Caco-2 (cell line): ENCODE measurements around the gene OTOA. TPM values are rescaled to one million over a fixed set of nuclear protein-coding genes. Genes with fewer than 3 reads are reported as not detected.

Experiments used
- BruUV-seq: library from RNA; stranded (reverse); fragments of 400-500 nt; replicated peaks from 2 replicates; lab custom pipeline; 2021; lab: Mats Ljungman, UMichigan
- CTCF ChIA-PET: fragments of 300-600 bp; sonication (Branson Sonifier 250); formaldehyde crosslinking; loops from one replicate; lab custom pipeline; 2022; ENCODE audit warnings: antibody characterized with exemption; lab: Charles Lee
- POLR2A ChIA-PET: fragments of 300-600 bp; sonication (Branson Sonifier 250); formaldehyde crosslinking; loops from one replicate; lab custom pipeline; 2022; ENCODE audit warnings: antibody characterized with exemption; lab: Charles Lee
- DNase-seq, 2 experiments: peaks; one replicate each; pipeline versions ENCODE4 v3.0.0 to v3.0.0-alpha.2; 2020 to 2022
- H3K27me3 ChIP-seq: replicated peaks from 2 replicates; pipeline ENCODE4 v1.6.0; 2011; ENCODE audit warnings: low read length; ENCODE audit not compliant: control insufficient read depth, insufficient read depth
- H3K36me3 ChIP-seq: 2 replicates; pipeline ENCODE4 v1.5.1; 2011; ENCODE audit warnings: low read length; ENCODE audit not compliant: control insufficient read depth, insufficient read depth
- H3K4me1 ChIP-seq: fragments of 250-450 bp; sonication (Bioruptor Pico); 2 replicates; pipeline ENCODE4 v1.5.1; 2020; ENCODE audit warnings: mild to moderate bottlenecking
- H3K4me3 ChIP-seq: 2 replicates; pipeline ENCODE4 v1.5.1; 2011; ENCODE audit warnings: low read depth, mild to moderate bottlenecking, control low read depth, low read length
- H3K9me3 ChIP-seq: fragments of 250-450 bp; sonication (Bioruptor Pico); 2 replicates; pipeline ENCODE4 v1.5.1; 2020; ENCODE audit warnings: mild to moderate bottlenecking, moderate library complexity
- H3K27ac Mint-ChIP-seq: one replicate; pipeline ENCODE4 v1.8.0; 2022; ENCODE audit warnings: mixed read lengths; ENCODE audit not compliant: unreplicated experiment
- H3K27me3 Mint-ChIP-seq: one replicate; pipeline ENCODE4 v1.8.0; 2022; ENCODE audit warnings: mixed read lengths; ENCODE audit not compliant: insufficient read depth, unreplicated experiment
- H3K36me3 Mint-ChIP-seq: one replicate; pipeline ENCODE4 v1.8.0; 2022; ENCODE audit warnings: mild to moderate bottlenecking, mixed read lengths; ENCODE audit not compliant: insufficient read depth, unreplicated experiment
- H3K4me1 Mint-ChIP-seq: one replicate; pipeline ENCODE4 v1.8.0; 2022; ENCODE audit warnings: low read depth, mixed read lengths; ENCODE audit not compliant: unreplicated experiment
- H3K4me3 Mint-ChIP-seq: one replicate; pipeline ENCODE4 v1.8.0; 2022; ENCODE audit warnings: mild to moderate bottlenecking, moderate library complexity, mixed read lengths; ENCODE audit not compliant: unreplicated experiment
- H3K9me3 Mint-ChIP-seq: one replicate; pipeline ENCODE4 v1.8.0; 2022; ENCODE audit warnings: mixed read lengths; ENCODE audit not compliant: unreplicated experiment
- intact Hi-C: fragments of 100-400 bp; cut with micrococcal nuclease; formaldehyde crosslinking; loops from one replicate; pipeline ENCODE4 v1.10.0; 2022; ENCODE audit not compliant: unreplicated experiment
- total RNA-seq: library from RNA; stranded (reverse); gene quantifications from 2 replicates; pipeline ENCODE4 v1.2.3, GENCODE V29; 2022
- TF ChIP-seq, protein P1 (sequence below), 2 experiments: fragments of 200-600 bp in 1 of 2; IDR thresholded peaks; 1 replicate in 1 of 2; 2 replicates in 1 of 2; pipeline versions ENCODE4 v1.5.1 to v1.8.0; 2011 to 2022; ENCODE audit warnings: antibody characterized with exemption in 1 of 2, control low read depth in 1 of 2, inconsistent platforms in 1 of 2, low read depth in 1 of 2, low read length in 1 of 2, mild to moderate bottlenecking in 1 of 2, moderate library complexity in 1 of 2; ENCODE audit not compliant: insufficient read depth in 1 of 2, severe bottlenecking in 1 of 2, unreplicated experiment in 1 of 2

The OTOA gene
- total RNA-seq, 1 experiment from 2014 or later: not detected

DNA sequence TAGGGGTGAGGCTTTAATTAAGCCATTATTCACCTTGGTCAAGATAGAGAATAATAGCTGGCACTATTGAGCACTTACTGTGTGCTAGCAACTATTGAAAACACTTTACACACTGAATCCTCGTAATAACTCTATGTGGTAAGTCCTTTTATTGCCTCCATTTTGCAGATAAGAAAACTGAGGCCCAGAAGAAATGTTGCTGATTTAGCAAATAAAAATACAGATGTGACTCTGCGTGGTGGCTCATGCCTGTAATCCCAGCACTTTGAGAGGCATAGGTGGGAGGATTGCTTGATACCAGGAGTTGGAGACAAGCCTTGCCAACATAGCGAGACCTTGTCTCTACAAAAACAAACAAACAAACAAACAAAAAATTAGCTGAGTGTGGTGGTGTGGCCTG lies 19.4 kb downstream of the OTOA start:
- POLR2A ChIA-PET: no interaction called here
- no peaks in the 10 kb centered on the region for H3K36me3 ChIP-seq

DNA sequence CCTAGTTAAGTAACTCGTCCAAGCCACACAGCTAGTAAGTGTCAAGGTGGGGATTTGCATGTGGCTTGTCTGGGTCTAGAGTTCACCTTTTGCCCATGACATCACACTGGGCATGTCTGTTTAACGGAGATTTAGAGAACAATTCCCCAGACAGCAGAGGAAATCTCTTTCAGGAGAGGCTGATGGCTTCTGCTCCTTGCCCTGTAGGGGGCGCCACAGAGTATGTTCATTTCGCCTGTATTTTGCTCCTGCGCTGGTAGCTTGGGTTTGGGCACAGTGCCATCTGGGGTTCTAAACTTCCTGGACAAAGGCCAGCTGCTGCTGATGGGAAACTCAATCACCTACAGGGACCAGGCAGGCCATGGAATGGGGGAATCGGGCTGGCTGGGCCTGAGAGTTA lies 20.4 kb downstream of the OTOA start:
- no peak for DNase-seq
- H3K36me3 ChIP-seq: no peaks in the 10 kb centered on the region
- intact Hi-C loops: no loop called here

More for the DNA sequence above, 19.4 kb downstream of the OTOA start:
- intact Hi-C loops: no loop called here
- H3K27ac Mint-ChIP-seq: no peak overlapping the region
- DNase-seq: no peak
- no peaks in the 10 kb centered on the region for H3K4me1 ChIP-seq
- TF ChIP-seq, protein P1, sequence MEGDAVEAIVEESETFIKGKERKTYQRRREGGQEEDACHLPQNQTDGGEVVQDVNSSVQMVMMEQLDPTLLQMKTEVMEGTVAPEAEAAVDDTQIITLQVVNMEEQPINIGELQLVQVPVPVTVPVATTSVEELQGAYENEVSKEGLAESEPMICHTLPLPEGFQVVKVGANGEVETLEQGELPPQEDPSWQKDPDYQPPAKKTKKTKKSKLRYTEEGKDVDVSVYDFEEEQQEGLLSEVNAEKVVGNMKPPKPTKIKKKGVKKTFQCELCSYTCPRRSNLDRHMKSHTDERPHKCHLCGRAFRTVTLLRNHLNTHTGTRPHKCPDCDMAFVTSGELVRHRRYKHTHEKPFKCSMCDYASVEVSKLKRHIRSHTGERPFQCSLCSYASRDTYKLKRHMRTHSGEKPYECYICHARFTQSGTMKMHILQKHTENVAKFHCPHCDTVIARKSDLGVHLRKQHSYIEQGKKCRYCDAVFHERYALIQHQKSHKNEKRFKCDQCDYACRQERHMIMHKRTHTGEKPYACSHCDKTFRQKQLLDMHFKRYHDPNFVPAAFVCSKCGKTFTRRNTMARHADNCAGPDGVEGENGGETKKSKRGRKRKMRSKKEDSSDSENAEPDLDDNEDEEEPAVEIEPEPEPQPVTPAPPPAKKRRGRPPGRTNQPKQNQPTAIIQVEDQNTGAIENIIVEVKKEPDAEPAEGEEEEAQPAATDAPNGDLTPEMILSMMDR (IDR thresholded peaks at IDR 0.05; ENCODE audit: insufficient read depth in 1 of 2, low read depth in 1 of 2, low read length in 1 of 2, severe bottlenecking in 1 of 2, unreplicated experiment in 1 of 2): no peak
- H3K27me3 ChIP-seq: no peaks in the 10 kb centered on the region
- no TSS peak for BruUV-seq
- H3K4me1 Mint-ChIP-seq: no peaks in the 10 kb centered on the region
- H3K36me3 Mint-ChIP-seq: peaks cover 5% of the 10 kb centered on the region
- CTCF ChIA-PET: no interaction called here
- H3K4me3 Mint-ChIP-seq: no peak overlapping the region
- H3K4me3 ChIP-seq: no peak overlapping the region
- H3K9me3 Mint-ChIP-seq: no peaks in the 10 kb centered on the region
- no peaks in the 10 kb centered on the region for H3K9me3 ChIP-seq
- no peaks in the 10 kb centered on the region for H3K27me3 Mint-ChIP-seq

DNA sequence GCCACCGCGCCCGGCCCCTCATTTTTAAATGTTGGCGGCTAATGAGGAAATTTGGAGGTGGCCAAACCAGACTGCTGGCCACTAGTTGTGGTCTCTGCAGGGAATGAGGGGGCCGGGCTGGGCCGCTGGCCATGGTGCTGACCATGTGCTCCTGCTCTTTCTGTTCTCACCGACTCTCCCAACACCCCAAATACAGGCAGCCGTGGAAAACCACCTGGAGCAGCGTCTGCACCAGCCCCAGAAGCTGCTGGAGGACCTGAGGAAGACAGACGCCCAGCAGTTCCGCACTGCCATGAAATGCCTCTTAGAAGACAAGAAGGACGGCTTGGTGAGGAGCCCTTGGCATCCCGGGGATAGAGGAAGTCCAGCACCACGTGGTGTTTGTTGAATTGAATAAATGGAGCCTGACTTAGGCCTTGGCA lies 21.3 kb downstream of the OTOA start:
- ChIA-PET POLR2A (no interaction called here), CTCF (no interaction called here)
- H3K9me3 Mint-ChIP-seq: no peaks in the 10 kb centered on the region
- H3K36me3 Mint-ChIP-seq: peaks cover 5% of the 10 kb centered on the region
- H3K27ac Mint-ChIP-seq: no peak overlapping the region
- Histone ChIP-seq H3K36me3 (no peaks in the 10 kb centered on the region), H3K4me1 (no peaks in the 10 kb centered on the region), H3K27me3 (no peaks in the 10 kb centered on the region), H3K9me3 (no peaks in the 10 kb centered on the region), H3K4me3 (no peak overlapping the region)
- intact Hi-C loops: no loop called here
- TF ChIP-seq, protein P1 (IDR thresholded peaks at IDR 0.05; ENCODE audit: insufficient read depth in 1 of 2, low read depth in 1 of 2, low read length in 1 of 2, severe bottlenecking in 1 of 2, unreplicated experiment in 1 of 2): no peak
- DNase-seq: peak in 1 of 2 experiments; percentile 7
- H3K27me3 Mint-ChIP-seq: no peaks in the 10 kb centered on the region
- H3K4me1 Mint-ChIP-seq: no peaks in the 10 kb centered on the region
- no TSS peak for BruUV-seq
- no peak overlapping the region for H3K4me3 Mint-ChIP-seq

More for the DNA sequence above, 20.4 kb downstream of the OTOA start:
- ChIA-PET POLR2A (no interaction called here), CTCF (no interaction called here)
- Histone ChIP-seq H3K9me3 (no peaks in the 10 kb centered on the region), H3K4me1 (no peaks in the 10 kb centered on the region), H3K4me3 (no peak overlapping the region), H3K27me3 (no peaks in the 10 kb centered on the region)
- H3K27me3 Mint-ChIP-seq: no peaks in the 10 kb centered on the region
- TF ChIP-seq, protein P1 (IDR thresholded peaks at IDR 0.05; ENCODE audit: insufficient read depth in 1 of 2, low read depth in 1 of 2, low read length in 1 of 2, severe bottlenecking in 1 of 2, unreplicated experiment in 1 of 2): peak; percentile 17 to 48
- no TSS peak for BruUV-seq
- H3K27ac Mint-ChIP-seq: no peak overlapping the region
- peaks cover 5% of the 10 kb centered on the region for H3K36me3 Mint-ChIP-seq
- no peaks in the 10 kb centered on the region for H3K9me3 Mint-ChIP-seq
- H3K4me1 Mint-ChIP-seq: no peaks in the 10 kb centered on the region
- H3K4me3 Mint-ChIP-seq: no peak overlapping the region
